HUDEP-2 (cell line): ENCODE data around the gene ZBTB38.

ENCODE experiments used
- DNase-seq, 76 experiments: peaks; one replicate each; lab custom pipeline; 2025; ENCODE audit not compliant: unreplicated experiment in 76 of 76; lab: John Stamatoyannopoulos, UW

The ZBTB38 gene

GRCh38 chr3:141401573-141402475, 33.5 kb downstream of the ZBTB38 start:
- DNase-seq: peak in 13 of 76 experiments; percentile 1 to 43 (median 31)

- DNase-seq: peak in 18 of 76 experiments; percentile 2 to 48 (median 17)
Observed at GRCh38 chr3:141402476-141403171, 34.3 kb downstream of the ZBTB38 start.

DNA sequence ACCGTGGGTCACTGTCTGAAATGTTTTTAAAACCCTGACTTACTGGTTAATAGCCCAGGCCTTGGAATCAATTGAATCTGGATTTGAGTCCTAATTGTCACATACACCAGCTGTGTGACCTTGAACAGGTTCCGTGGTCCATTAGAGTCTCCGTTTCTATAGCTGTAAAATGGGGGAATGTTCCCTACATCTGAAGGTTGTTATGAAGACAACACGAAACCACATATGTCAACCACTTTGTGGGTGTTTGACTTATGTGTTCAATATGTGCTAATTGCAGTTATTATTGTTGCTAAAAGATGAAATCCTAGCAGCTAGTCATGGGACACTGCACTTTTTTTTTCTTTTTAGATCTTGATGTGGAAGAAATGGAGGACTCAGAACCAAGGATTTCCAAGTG, 35.3 kb downstream of the ZBTB38 start:
- DNase-seq: no peak

GRCh38 chr3:141405025-141405424, 36.7 kb downstream of the ZBTB38 start:
- DNase-seq: no peak

DNA sequence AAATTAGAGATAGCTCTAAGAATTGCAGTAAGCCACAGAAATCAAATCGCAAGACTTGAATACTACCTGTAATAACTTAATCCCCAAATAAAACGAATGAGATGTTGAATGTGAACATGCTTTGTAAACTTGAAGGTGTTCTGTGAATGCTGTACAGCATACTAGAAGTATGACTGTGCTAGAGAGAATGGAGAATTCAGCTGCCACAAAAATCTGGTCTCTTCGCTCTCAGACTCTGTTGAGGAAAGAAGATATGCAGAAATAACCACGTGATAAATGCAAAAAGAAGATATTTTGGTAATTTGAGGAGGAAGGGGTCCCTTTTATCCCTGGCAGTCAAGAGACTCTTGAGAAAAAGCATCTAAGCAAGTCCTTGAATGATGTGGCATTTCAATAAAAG, 37.3 kb downstream of the ZBTB38 start:
- DNase-seq: no peak

DNA sequence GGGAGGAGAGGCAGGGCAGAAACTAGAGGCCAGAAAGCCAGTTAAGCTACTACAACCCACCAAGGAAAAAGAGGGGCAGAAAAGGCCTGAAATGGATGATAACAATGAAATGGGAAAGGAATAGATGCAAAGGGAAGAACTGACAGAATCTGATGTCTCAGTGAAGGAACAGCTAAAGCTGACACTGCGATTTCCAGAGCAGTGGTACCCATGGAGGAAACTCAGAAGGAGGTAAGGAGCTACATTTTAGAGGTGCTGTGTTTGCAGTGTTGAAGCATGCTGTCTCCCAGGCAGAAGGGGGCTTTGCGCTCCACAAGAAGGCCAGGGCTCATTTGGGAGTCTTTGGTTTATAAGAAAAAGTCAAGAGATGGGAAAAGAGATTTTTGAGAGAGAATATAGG, 38.0 kb downstream of the ZBTB38 start:
- DNase-seq: no peak

DNA sequence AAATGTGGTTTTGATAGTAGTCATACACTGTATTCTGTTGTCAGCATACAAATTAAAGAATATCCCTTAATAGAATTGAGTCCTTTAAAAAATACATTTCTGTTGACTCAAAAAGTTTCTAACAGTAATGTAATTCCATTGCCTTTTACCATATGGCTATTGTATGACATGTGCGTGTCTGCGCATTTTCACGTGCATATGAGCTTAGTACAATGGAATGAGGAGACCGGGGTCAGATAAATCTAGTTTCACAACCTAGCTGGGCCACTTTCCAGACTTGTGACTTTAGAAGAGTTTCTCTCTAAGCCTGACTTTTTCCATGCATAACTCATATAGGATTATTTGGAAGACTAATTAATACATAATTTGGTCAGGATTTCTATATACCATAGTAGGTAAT, 38.7 kb downstream of the ZBTB38 start:
- no peak for DNase-seq

- DNase-seq: no peak
Observed at GRCh38 chr3:141407825-141408224, 39.5 kb downstream of the ZBTB38 start.

DNA sequence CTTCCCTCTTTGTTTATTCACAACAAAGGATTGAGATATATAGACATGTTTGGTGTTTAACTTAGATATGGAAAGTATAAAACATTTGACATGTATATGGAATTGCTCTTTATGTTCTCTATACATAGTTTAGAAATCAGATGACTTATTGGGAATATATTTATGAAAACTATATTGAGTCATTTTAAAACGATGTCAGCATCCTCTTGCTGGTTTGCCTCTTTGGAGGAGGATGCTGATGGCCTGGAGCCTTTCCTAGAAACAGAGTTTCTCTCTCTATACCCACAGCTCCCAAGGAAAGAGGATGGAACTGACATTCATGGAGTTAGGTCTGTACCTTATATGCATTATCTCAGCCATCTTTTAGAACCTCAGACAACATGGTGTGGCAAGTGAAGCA, 40.3 kb downstream of the ZBTB38 start:
- DNase-seq: no peak

DNA sequence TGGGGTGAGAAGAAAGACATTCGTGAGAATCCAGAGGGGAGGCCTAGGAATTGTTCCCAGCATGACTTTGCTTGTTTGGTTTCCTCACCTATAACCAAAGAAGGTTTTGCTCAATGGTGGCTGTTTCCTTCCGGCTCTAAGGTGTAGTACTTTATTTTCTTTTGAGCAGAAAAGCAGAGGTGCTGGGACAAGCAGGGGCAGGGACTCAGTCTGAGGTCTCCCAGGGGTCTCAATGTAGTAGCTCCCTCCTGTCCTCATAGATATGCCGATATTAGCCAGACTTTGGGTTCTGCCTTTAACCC, 41.6 kb downstream of the ZBTB38 start:
- DNase-seq: no peak

- DNase-seq: no peak
Observed at GRCh38 chr3:141410408-141410807, 42.1 kb downstream of the ZBTB38 start.

- no peak for DNase-seq
Observed at GRCh38 chr3:141410846-141411245, 42.5 kb downstream of the ZBTB38 start.

DNA sequence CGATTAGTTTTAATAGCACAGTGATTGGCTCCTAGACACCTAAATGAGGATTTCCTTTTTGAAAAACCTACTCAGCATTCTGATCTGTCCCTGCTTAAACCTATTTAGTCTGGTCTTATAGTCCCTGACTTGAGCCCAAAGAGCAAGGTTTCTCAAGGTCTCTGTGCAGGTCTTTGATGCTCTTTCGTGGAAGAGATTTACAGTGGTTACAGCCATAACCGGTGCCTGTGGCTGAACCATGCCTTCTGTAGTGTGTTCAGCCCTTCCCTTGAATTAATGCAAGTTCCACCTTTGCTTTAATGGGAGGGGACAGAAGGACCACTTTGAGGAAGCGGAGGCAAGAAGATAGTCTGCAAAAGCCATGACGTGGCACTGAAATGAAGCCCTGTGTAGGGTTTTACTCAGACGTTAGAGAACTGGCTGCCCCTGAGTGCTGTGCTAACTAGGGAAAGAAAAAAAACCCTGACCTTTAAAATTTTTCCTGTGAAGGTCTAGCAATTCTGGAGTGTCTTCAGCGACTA, 43.0 kb downstream of the ZBTB38 start:
- DNase-seq: no peak

DNA sequence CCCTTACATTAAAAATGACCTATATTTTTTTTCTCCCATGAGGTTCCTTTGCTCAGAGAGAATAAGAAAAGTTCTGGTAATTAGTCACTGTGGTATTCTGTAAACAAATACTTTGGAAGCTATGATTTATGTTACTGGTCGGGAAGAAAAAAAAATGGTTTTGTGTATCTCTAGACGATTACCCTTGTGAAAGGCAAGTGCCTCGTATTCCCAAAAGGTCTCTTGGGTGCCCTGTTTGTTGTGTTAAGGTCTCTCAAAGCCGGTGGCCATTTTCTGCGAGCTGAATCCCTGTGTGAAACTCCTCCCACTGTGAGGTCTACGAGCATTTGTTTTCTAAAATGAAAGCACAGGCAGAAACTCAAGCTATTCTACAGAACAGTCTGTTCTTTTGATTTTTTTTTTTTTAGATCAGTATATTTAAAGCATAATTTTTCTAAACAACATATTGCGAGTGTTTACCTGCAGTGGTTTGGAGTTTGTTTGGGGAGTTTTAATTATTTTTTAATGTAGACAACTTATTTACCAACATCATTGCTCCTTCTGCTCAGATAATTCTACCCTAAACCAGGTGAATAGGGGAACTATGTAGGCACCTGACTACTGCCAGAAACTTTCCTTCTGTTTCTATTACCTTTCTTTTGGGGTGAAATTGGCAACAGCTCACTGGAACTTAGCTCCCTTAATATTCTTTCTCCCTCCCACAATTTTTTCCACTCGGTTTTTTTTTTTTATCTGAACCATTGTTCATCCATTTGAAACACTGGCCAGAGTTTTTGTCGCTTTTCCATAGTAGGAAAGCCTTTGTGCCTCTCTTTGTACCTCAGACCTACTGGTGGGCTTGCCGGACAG, 44.0 kb downstream of the ZBTB38 start:
- DNase-seq: peak in 3 of 76 experiments; percentile 14 to 31 (median 23)

GRCh38 chr3:141412936-141413354, 44.6 kb downstream of the ZBTB38 start:
- no peak for DNase-seq

DNA sequence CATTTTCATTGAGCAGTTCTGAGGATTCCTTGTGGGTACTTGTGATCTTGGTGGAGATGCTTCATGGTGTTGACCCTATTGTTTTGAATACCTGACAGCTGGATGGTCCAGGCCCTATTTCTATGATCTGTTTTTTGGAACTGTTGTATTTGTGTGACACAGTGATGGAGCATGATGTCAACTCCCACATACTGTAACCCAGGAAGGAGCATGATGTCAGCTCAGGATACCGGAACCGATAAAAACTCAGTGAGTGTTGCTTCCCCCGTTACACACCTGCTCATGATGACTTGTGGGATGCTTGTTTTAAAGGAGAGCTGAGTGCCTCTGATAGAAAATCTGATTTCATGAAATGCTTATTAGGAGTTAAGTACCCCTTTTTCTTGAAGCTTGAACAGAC, 45.1 kb downstream of the ZBTB38 start:
- no peak for DNase-seq

DNA sequence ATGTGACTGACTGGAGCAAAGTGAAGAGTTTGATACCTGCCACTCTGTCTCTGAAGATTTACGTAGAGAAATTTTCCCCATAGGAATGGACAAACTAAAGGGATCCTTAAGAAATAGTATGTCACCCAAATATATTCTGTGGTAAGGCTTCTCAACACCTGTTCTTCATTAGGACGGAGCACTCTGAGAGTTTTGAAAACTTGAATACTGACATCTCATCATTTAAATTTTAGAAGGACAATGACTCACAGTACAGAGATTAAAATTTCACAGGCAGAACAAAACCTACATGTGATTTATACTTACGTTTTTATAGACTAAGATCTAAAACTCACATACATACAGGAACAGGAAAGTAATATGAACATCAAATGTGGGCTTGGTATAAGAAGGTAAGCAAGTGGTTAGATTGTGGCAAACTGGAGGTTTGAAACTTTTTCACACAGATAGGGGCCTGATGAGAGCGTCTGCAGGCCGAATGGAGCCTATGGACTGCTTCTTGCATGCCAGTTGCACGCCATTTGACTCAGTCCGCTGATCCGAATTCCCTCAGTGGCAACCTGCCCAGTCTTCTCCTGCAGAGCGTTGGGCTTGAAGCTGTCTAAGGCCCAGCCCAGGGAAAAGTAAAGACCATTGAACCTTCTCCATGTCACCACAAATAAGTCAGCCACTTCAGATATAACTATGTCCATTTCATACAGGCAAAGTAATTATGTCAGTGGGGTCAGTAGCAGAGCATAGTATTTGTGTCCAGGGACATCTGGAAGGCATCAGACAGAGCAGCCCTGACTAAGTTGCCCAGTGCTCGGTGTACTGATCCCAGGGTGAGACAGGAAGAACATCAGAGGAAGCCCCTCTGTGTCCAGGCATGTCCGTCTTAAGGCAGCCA, 45.7 kb downstream of the ZBTB38 start:
- no peak for DNase-seq

DNA sequence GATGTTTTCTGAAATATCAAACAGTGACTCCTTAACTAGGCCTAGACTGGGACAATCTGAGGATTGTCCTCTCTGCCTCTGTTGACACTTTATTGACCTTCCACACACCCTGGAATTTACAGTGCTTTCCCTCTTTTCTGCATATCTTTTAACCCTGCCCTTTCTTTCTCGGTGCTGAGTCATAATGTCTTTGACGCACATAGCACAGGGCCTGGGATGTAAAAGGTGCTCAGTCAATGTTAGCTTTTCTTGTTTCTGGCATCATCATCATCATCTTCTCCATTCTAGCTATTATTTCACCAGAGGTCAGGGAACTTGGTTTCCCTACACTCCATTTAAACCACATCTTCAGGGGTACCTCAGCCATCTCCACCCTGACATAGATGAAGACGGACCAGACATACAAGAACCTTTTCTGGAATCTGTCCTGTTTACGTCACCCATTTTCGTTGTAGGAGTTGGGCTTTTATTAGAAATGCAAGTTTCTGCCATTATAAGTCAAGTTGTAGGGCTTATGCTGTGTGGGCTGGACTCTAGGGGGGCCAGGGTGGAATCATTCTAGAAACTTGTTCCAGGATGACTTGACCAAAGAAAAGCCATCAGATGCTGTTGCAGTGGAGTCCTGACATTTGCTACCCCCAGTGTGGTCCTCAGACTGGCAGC, 46.6 kb downstream of the ZBTB38 start:
- no peak for DNase-seq

GRCh38 chr3:141415953-141416352, 47.6 kb downstream of the ZBTB38 start:
- no peak for DNase-seq
